Aorta (tissue), 5 donors: Measurements from ENCODE around the gene WBP1L. TPM values are rescaled to one million over a fixed set of nuclear protein-coding genes. Genes with fewer than 3 reads are reported as not detected.

Experiments used
- ATAC-seq: fragments of 200-7000 bp; cut with Tn5 transposase; one replicate; pipeline ENCODE4 v1.9.1; 2022; ENCODE audit warnings: moderate library complexity; ENCODE audit not compliant: low FRiP score
- DNase-seq, 2 donors: peaks; one replicate each; pipeline ENCODE4 v3.0.0-alpha.2; 2020
- H3K27ac ChIP-seq, 2 donors: one replicate each; pipeline ENCODE4 v1.5.1; 2013; ENCODE audit warnings: low read length in 2 of 2, mild to moderate bottlenecking in 2 of 2, moderate library complexity in 2 of 2, control low read depth in 1 of 2, inconsistent platforms in 1 of 2, low read depth in 1 of 2
- H3K27me3 ChIP-seq, 2 donors: one replicate each; pipeline ENCODE4 v1.6.1; 2013; ENCODE audit warnings: control low read depth in 1 of 2, low read length in 1 of 2, mild to moderate bottlenecking in 1 of 2, moderate library complexity in 1 of 2; ENCODE audit not compliant: insufficient read depth in 2 of 2, control insufficient read depth in 1 of 2
- H3K36me3 ChIP-seq, 2 donors: one replicate each; pipeline ENCODE4 v1.6.1; 2013; ENCODE audit warnings: control low read depth in 1 of 2, low read length in 1 of 2, mild to moderate bottlenecking in 1 of 2; ENCODE audit not compliant: insufficient read depth in 2 of 2, control insufficient read depth in 1 of 2
- H3K4me1 ChIP-seq, 2 donors: one replicate each; pipeline ENCODE4 v1.6.1; 2013; ENCODE audit warnings: low read length in 2 of 2, control low read depth in 1 of 2, mild to moderate bottlenecking in 1 of 2, moderate library complexity in 1 of 2; ENCODE audit not compliant: insufficient read depth in 2 of 2, control insufficient read depth in 1 of 2
- H3K4me3 ChIP-seq, 2 donors: one replicate each; pipeline ENCODE4 v1.5.1; 2013; ENCODE audit warnings: low read length in 2 of 2, control low read depth in 1 of 2, mild to moderate bottlenecking in 1 of 2
- H3K9me3 ChIP-seq: one replicate; pipeline ENCODE4 v1.6.1; 2013; ENCODE audit warnings: mild to moderate bottlenecking, low read length; ENCODE audit not compliant: control insufficient read depth
- WGBS, 2 donors: extraction: QIAGEN DNeasy Blood & Tissue Kit; methylation state at CpG; one replicate each; pipeline ENCODE4 v1.1.7; 2013; 5-methylcytosine and 5-hydroxymethylcytosine counted together
- intact Hi-C, 2 donors: fragments of 100-400 bp; cut with DNase I; formaldehyde crosslinking; loops; one replicate each; pipeline versions ENCODE4 v1.14.2 to v1.15.0; 2022
- polyA plus RNA-seq, 2 donors: library from polyadenylated mRNA; stranded (reverse); fragments of 200-250 nt; gene quantifications; one replicate each; pipeline ENCODE4 v1.2.3, GENCODE V29; 2013
- total RNA-seq, 2 donors: library from RNA; stranded (reverse); fragmentation: NEBNext Ultra II Directional; extraction: Animal tissue kit (Norgen Biotek cat#: 25700); gene quantifications; one replicate each; pipeline ENCODE4 v1.2.1, GENCODE V29; 2021
- donor health status: healthy with polysubstance abuse.
- donor health status: Bipolar disorder and iron deficiency.
- donor health status: DM: no; HTN: no; CAD: no.
- donor health status: DM: no; HTN: no; CAD: no.
- donor health status: DM: yes; HTN: yes; CAD: no.

The WBP1L gene
- total and polyA plus RNA-seq, 4 donors, result 22.4 to 84.7 (median 61.4) TPM

DNA sequence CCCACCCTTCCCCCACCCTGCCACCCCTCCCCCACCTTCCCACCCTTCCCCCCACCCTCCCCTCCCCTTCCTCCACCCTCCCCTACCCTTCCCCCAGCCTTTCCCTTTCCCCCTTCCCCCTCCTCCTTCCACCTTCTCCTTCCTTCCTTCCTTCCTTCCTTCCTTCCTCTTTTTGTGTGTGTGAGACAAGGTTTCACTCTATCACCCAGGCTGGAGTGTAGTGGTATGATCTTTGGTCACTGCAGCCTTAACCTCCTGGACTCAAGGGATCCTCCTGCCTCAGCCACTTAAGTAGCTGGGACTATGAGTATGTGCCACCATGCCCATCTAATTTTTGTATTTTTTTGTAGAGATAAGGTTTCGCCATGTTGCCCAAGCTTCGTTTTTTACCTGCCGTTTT, 58.2 kb downstream of the WBP1L start:
- Histone ChIP-seq H3K4me1 (peaks cover 2 to 18% of the 10 kb centered on the region in 2 donors), H3K4me3 (no peak overlapping the region), H3K36me3 (no peaks in the 10 kb centered on the region), H3K27me3 (no peaks in the 10 kb centered on the region), H3K9me3 (no peaks in the 10 kb centered on the region), H3K27ac (peak overlapping the region; percentile 60 to 72)
- DNase-seq, result no peak
- intact Hi-C loops, result no loop called here
- no peak for ATAC-seq
- WGBS, 2 donors, result 21 to 47% methylated on average over 3 of the region's 3 CpGs

DNA sequence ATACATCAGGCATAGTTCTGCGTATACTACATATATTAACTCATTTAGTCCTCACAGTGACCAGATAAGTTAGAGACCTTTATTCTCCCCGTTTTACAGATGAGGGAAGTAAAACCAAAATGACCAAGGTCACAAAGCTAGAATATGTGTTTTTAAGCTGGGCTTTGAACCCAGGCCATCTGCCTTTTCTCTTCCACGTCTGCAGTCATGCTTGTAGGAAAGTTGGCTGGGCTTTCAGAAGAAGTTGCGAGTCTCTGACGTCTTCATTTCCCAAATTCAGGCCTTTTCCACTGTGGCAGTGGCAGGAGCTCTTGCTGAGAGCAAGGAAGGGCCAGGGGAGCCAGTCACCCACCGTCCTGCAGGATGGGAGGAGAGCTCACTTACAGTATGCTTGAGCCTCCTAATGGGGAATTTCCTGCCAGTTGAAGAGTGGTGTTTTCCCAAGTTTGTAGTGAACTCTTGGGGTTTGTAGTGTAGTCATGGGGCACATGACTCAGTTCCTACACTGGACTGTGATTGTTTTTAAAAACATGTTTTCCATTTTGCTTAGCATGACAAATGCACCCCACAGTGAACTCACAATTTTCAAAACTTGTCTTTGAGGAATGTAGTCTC, 59.3 kb downstream of the WBP1L start:
- Histone ChIP-seq H3K9me3 (no peaks in the 10 kb centered on the region), H3K4me1 (peaks cover 2 to 18% of the 10 kb centered on the region in 2 donors), H3K27ac (peak overlapping the region; percentile 69 to 81), H3K36me3 (no peaks in the 10 kb centered on the region), H3K27me3 (no peaks in the 10 kb centered on the region), H3K4me3 (no peak overlapping the region)
- DNase-seq (peak; percentile 86 to 87), ATAC-seq (peak; percentile 79)
- intact Hi-C loops, result no loop called here
- WGBS, 2 donors, result 28 to 30% methylated on average over 6 of the region's 6 CpGs

DNA sequence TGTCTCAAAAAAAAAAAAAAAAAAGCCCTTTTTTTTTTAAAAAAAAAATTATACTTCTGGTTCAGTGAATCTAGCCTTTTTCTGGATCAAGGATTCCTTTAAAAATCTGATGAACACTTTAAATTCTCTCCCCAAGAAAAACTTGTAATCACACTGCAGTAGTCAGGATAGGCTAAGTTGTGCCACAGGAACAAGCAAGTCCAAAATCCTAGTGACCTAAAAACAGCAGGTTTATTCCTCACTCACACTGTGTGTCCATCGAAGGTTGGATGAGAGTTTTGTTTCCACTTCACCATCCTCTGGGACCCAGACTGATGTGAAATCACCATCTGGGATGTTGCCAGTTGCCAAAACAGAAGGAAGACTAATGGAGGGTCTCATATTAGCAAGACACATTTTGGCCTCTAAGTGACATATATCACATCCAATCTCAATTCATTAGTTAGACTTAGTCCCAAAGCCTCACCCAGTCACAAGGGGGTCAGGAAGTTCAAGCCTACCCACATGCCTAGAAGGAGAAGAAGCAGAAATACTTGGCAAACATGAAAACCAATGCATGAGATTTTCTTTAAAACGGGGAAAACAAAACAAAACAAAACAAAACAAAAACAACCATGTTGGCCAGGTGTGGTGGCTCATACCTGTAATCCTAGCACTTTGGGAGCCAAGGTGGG, 60.8 kb downstream of the WBP1L start:
- no peaks in the 10 kb centered on the region for H3K27me3 ChIP-seq
- intact Hi-C loops, result no loop called here
- no peaks in the 10 kb centered on the region for H3K9me3 ChIP-seq
- H3K36me3 ChIP-seq, result no peaks in the 10 kb centered on the region
- DNase-seq (no peak), ATAC-seq (no peak)
- WGBS, 2 donors, result 54 to 59% methylated on average over 2 of the region's 2 CpGs
- H3K4me3 ChIP-seq, result no peak overlapping the region
- H3K27ac ChIP-seq, result no peak overlapping the region
- H3K4me1 ChIP-seq, result peaks cover 2 to 15% of the 10 kb centered on the region in 2 donors

DNA sequence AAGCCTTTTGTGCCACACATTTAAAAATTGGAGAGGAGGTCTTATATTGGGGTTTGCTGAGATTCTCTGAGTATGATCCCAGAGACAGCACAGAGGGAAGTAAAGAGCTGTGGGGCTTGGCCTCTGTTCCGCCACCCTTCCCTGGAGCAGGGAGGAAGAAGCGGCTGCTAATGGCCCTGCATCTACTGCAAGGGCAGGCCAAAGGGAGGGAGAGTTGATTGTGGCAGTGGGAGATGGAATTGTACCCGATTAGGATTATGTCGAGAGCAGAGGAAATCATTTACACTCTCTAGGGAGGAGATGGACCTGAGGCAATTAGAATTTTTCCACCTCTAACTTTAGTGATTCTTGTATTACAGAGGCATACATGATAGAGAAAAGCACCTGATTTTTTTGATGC, 64.6 kb downstream of the WBP1L start:
- H3K4me1 ChIP-seq, result no peaks in the 10 kb centered on the region
- no peak overlapping the region for H3K4me3 ChIP-seq
- no peaks in the 10 kb centered on the region for H3K9me3 ChIP-seq
- intact Hi-C loops, result no loop called here
- 74 to 78% methylated on average over 4 of the region's 4 CpGs for WGBS, 2 donors
- peaks cover 0 to 7% of the 10 kb centered on the region in 2 donors for H3K36me3 ChIP-seq
- no peak for DNase-seq
- H3K27me3 ChIP-seq, result no peaks in the 10 kb centered on the region
- no peak overlapping the region for H3K27ac ChIP-seq
- ATAC-seq, result no peak

DNA sequence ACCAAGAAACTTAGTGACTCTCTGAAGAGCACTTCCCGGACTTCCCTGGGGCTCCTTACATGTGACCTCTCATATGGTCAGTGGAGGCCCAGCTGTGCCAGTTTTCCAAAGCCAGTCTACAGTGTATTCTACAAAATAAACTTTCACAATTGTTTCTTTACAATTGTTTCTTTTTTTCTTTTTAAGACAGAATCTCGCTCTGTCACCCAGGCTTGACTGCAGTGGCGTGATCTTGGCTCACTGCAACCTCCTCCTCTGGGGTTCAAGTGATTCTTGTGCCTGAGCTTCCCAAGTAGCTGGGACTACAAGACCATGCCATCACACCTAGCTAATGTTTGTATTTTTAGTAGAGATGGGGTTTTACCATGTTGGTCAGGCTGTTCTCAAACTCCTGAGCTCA, 67.6 kb downstream of the WBP1L start:
- Histone ChIP-seq H3K4me1 (no peaks in the 10 kb centered on the region), H3K27ac (no peak overlapping the region), H3K4me3 (no peak overlapping the region), H3K27me3 (no peaks in the 10 kb centered on the region), H3K36me3 (peaks cover 0 to 7% of the 10 kb centered on the region in 2 donors), H3K9me3 (no peaks in the 10 kb centered on the region)
- DNase-seq (no peak), ATAC-seq (no peak)
- 89 to 97% methylated on average over 3 of the region's 3 CpGs for WGBS, 2 donors
- intact Hi-C loops, result no loop called here

DNA sequence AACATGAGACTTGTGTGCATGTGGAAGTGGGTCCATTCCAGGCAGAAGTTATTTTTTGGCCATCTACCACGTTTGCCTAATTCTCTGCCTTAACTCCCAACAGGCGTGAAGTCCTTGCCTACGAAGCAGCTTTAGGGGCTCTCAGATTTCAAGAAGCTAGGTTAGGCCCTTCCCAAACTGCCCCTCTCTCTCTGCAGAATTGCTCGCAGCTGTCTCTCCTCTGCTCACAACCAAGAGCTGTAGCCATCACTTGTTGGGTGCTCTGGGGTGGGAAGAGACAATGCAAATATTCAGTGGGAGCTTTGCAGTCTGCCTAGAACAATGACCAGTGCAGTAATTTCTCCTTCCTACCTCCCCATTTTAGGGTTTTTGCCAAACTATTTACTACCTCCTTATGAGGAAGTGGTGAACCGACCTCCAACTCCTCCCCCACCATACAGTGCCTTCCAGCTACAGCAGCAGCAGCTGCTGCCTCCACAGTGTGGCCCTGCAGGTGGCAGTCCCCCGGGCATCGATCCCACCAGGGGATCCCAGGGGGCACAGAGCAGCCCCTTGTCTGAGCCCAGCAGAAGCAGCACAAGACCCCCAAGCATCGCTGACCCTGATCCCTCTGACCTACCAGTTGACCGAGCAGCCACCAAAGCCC, 68.6 kb downstream of the WBP1L start:
- intact Hi-C loops, result no loop called here

DNA sequence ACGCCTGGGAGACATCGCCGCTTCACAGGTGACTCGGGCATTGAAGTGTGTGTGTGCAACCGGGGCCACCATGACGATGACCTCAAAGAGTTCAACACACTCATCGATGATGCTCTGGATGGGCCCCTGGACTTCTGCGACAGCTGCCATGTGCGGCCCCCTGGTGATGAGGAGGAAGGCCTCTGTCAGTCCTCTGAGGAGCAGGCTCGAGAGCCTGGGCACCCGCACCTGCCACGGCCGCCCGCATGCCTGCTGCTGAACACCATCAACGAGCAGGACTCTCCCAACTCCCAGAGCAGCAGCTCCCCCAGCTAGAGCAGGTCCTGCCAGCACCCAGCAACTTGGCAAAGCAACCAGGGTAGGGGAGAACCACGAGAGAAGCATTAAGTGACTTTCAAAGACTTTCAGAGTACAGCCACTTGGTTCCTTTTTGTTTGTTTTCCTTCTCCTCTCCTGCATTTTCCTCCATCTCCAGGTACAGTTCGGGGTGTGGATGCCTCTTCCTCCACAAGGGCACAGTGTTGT, 69.3 kb downstream of the WBP1L start:
- no peak for ATAC-seq
- Histone ChIP-seq H3K27me3 (no peaks in the 10 kb centered on the region), H3K36me3 (peaks cover 0 to 7% of the 10 kb centered on the region in 2 donors), H3K4me1 (no peaks in the 10 kb centered on the region), H3K4me3 (no peak overlapping the region), H3K9me3 (no peaks in the 10 kb centered on the region), H3K27ac (peak overlapping the region in 1 of 2 donors; percentile 88)
- intact Hi-C loops, result no loop called here
- WGBS, 2 donors, result 79 to 82% methylated on average over 17 of the region's 17 CpGs
- DNase-seq, result no peak

More for the DNA sequence above, 68.6 kb downstream of the WBP1L start:
- H3K4me1 ChIP-seq, result no peaks in the 10 kb centered on the region
- ATAC-seq (no peak), DNase-seq (peak in 1 of 2 donors; percentile 71)
- no peaks in the 10 kb centered on the region for H3K9me3 ChIP-seq
- no peaks in the 10 kb centered on the region for H3K27me3 ChIP-seq
- no peak overlapping the region for H3K27ac ChIP-seq
- H3K36me3 ChIP-seq, result peaks cover 0 to 7% of the 10 kb centered on the region in 2 donors
- WGBS, 2 donors, result 76% methylated on average over 9 of the region's 9 CpGs
- no peak overlapping the region for H3K4me3 ChIP-seq

DNA sequence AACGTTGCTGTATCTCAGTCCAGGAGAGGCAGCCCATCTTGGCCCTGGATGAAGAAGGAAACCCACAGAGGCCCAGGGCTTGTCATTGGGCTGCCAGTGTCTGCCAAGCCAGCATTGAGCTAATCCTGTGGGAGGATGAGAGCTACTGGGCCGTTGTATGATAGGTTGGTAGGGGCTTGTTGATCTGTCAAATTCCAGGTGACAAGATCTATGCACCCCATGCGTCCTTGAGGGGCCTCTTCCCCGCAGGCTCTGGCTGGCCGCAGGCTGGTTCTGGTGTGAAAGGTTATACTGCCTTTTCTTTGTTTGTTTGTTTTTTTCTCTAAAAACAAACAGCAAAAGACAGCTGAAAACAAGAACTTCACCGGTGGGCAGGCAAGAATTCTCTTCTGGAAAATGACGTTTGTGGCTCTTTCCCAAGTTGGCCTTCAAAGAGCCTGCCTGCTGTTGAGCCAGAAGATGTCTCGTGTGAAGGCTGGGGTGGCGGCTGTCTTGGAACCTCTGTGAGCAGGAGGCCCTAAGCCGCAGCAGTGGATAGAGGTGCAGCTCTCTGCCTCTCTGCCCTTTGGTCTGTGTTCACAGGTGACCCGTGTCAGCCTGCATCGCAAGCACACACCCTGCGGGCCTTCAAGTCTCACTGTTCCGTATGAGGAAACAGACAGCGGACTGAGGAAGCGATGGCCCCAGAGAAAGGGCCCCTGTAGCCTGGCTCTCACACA, 70.1 kb downstream of the WBP1L start:
- DNase-seq (peak in 1 of 2 donors; percentile 63), ATAC-seq (no peak)
- intact Hi-C loops, result loop anchor here in 1 of 2 donors (2.0 kb wide), 1 partner anchor 73 kb away; no protein-coding TSS in a partner anchor
- 57 to 61% methylated on average over 16 of the region's 16 CpGs for WGBS, 2 donors
- Histone ChIP-seq H3K4me3 (no peak overlapping the region), H3K36me3 (peaks cover 0 to 7% of the 10 kb centered on the region in 2 donors), H3K4me1 (no peaks in the 10 kb centered on the region), H3K9me3 (no peaks in the 10 kb centered on the region), H3K27me3 (no peaks in the 10 kb centered on the region), H3K27ac (peak overlapping the region; percentile 68 to 88)
